Activated CD8-positive, alpha-beta T cell treated with anti-CD3 and anti-CD28 coated beads, Interleukin-2, amount 10 ng/mL, durations not matched to agents 7 days and 5 days (primary cell): ENCODE results near the gene MYO9A. TPM values are rescaled to one million over a fixed set of nuclear protein-coding genes. Genes with fewer than 3 reads are reported as not detected.

Source experiments
- ATAC-seq: fragments of 150-1000 bp; cut with Tn5 transposase; one replicate; pipeline ENCODE4 v1.10.0; 2021; ENCODE audit warnings: moderate library complexity
- CTCF ChIA-PET: fragments of 350-600 bp; sonication (Branson Sonifier 250); formaldehyde crosslinking; loops from one replicate; lab custom pipeline; 2021; ENCODE audit warnings: antibody characterized with exemption; lab: Charles Lee
- POLR2A ChIA-PET: fragments of 350-600 bp; sonication (Branson Sonifier 250); formaldehyde crosslinking; loops from one replicate; lab custom pipeline; 2021; ENCODE audit warnings: antibody characterized with exemption; lab: Charles Lee
- DNase-seq: peaks from one replicate; pipeline ENCODE4 v3.0.0-alpha.2; 2020
- H3K27ac Mint-ChIP-seq: one replicate; pipeline ENCODE4 v1.8.0; 2021; ENCODE audit warnings: mild to moderate bottlenecking, mixed read lengths
- H3K27me3 Mint-ChIP-seq: one replicate; pipeline ENCODE4 v1.8.0; 2021; ENCODE audit warnings: low read depth, mixed read lengths
- H3K36me3 Mint-ChIP-seq: one replicate; pipeline ENCODE4 v1.8.0; 2021; ENCODE audit warnings: low read depth, mixed read lengths
- H3K4me1 Mint-ChIP-seq: one replicate; pipeline ENCODE4 v1.8.0; 2021; ENCODE audit warnings: low read depth, mixed read lengths
- H3K4me3 Mint-ChIP-seq: one replicate; pipeline ENCODE4 v1.8.0; 2021; ENCODE audit warnings: mild to moderate bottlenecking, mixed read lengths
- H3K9me3 Mint-ChIP-seq: one replicate; pipeline ENCODE4 v1.8.0; 2022; ENCODE audit warnings: mixed read lengths; ENCODE audit not compliant: insufficient read depth
- total RNA-seq, 2 experiments: library from RNA; stranded (reverse); gene quantifications; one replicate each; pipeline ENCODE4 v1.2.3, GENCODE V29; 2021

The MYO9A gene
- total RNA-seq, 2 experiments from 2014 or later = 19.0 to 21.3 TPM

DNA sequence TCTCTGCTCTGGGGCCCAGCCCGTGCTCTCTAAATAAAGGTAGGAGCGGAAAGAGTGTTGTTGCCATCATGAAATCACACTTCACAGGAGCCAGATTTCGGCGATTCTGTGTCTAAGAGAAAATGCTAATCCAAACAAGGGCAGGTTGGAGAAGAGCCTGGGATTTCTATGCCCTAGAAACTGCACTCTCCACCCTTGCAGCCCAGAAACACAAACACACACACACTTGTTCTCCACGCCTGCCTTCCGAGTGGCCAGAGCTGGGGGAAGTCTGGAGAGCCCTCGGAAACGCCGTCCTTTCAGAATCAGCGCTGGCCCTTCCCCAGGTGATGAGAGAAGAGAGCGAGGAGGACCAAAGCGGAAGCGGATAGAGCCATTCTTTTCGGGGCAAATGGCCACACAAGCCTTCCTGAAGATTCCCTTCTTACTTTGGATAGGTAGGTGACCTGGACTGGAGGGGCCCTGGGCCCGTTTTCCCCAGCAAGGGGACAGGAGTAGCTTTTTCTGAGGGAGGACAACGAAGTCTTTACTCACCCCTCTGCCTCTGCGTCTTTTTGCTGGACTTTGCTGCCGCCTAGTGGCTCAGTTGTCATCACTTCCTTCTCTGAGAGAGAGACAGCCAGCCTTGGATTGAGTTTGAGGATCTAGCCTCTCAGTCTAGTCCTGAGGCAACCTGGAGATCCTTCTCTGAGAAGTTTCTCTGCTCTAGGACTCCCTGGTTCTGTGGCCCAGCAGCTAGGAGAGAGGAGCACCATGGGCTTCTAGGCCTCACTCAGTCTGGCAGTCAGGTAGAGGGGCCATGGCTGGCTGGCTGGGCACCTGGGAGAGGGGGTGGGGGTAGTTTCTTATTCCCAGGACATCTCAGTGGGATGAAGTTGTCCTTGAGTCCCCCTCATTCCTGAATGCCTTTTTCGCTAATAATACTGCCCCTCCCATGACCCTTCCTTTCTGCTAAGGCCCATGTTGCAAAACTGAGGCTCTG is 38.0 kb upstream of the MYO9A start:
- Mint-ChIP-seq H3K27ac (peak overlapping the region; percentile 35), H3K36me3 (no peaks in the 10 kb centered on the region), H3K9me3 (no peaks in the 10 kb centered on the region), H3K27me3 (peaks cover 8% of the 10 kb centered on the region), H3K4me1 (peaks cover 3% of the 10 kb centered on the region), H3K4me3 (peak overlapping the region; percentile 67)
- CTCF ChIA-PET = interaction anchor here (0.5 to 2.9 kb wide), 28 partner anchors 8 to 412 kb away, joined by 3 to 39 read pairs (median 4); partner anchors contain the start of genes MYO9A and SENP8
- POLR2A ChIA-PET = no interaction called here
- DNase-seq = peak; percentile 89
- ATAC-seq = peak; percentile 96

DNA sequence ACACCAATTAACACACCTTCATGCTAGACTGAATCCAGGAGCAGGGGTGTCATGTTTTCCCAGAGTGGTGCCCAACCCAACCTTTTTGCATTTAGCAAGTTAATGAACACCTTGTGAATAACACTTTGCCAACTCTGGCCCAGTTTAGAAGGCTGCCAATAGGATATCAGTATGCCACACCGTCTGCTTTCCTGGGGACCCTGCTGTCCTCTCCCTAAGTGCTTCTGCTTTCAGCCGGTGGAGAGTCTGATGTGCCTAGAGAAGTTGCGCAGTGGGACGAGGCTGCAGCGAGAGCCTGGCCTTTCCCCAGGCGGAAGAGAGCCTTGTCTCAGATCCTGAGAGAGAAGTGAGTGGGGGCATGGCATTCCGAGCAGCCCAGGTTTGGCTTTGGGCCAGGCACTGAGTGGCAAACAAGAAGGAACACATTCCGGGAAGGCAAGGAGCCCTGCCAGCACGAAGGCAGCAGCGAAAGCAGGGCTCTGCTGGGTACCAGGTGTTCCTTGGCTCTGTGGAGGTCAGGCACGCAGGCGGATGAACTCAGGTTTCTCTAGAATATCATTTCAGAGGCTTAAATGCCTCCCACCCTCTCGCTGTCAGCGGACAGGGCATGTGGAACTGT is 37.2 kb upstream of the MYO9A start:
- Mint-ChIP-seq H3K4me3 (no peak overlapping the region), H3K36me3 (no peaks in the 10 kb centered on the region), H3K27ac (no peak overlapping the region), H3K4me1 (peaks cover 3% of the 10 kb centered on the region), H3K9me3 (no peaks in the 10 kb centered on the region), H3K27me3 (peaks cover 8% of the 10 kb centered on the region)
- ChIA-PET POLR2A (no interaction called here), CTCF (interaction anchor here (0.7 to 2.9 kb wide), 10 partner anchors 8 to 411 kb away, joined by 3 to 39 read pairs (median 12); partner anchors contain the start of genes MYO9A and SENP8)
- DNase-seq = no peak
- no peak for ATAC-seq

DNA sequence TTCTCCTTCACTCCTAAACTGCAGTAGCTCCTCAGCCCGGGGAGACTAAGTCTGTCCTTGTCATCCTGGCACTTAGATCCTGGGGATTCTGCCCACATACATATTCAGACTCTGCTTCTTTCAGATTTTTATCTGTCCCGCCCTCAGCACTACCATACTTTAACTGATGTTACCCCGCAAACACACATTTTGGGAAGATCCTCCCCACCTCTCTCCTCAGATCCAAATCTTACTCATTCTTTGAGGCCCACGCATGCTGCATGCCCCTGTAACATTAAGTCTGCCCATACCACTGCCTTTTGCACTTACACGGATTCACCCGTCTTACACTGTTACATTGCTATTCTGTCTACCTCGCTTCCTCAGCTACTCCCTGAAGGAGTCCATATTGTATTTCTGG is 36.4 kb upstream of the MYO9A start:
- H3K4me1 Mint-ChIP-seq = peaks cover 3% of the 10 kb centered on the region
- H3K4me3 Mint-ChIP-seq = no peak overlapping the region
- H3K27me3 Mint-ChIP-seq = peaks cover 8% of the 10 kb centered on the region
- no peaks in the 10 kb centered on the region for H3K36me3 Mint-ChIP-seq
- ATAC-seq (no peak), DNase-seq (no peak)
- ChIA-PET CTCF (interaction anchor here (1.0 to 2.8 kb wide), 6 partner anchors 13 to 410 kb away, joined by 3 to 17 read pairs (median 4); no protein-coding TSS in a partner anchor), POLR2A (no interaction called here)
- H3K9me3 Mint-ChIP-seq = no peaks in the 10 kb centered on the region
- H3K27ac Mint-ChIP-seq = no peak overlapping the region

DNA sequence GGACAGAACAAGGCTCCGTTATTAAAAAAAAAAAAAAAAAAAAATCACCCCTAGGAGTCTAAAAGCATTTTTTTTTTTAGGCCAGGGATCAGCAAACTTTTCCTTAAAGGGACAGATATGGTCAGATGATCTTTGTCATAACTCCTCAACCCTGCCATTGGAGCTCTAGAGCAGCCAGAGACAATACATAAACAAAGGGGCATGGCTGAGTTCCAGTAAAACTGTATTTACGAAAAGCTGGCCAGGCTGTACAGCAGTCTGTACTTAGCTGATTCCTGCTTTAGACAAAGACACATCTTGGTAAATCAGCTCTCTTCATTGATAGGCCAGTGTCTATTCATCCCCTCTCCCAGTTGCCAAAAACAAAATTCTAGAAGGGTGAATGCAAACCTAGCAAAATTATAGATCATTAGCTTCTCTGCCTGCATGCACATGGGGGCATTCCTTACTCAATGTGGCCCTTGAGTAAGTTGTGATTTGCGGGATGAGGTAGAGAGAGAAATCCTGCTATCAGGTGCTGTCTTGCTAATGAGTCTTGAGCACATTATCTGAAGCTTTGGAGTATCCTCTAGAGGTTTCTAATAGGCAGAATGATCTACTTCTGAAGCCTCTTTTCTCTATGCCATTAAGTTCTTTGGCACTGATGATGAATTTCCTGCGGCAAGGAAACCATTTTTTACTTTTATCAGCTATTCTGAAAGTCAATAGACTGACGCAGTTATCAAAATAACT is 35.5 kb upstream of the MYO9A start:
- peaks cover 7% of the 10 kb centered on the region for H3K27me3 Mint-ChIP-seq

DNA sequence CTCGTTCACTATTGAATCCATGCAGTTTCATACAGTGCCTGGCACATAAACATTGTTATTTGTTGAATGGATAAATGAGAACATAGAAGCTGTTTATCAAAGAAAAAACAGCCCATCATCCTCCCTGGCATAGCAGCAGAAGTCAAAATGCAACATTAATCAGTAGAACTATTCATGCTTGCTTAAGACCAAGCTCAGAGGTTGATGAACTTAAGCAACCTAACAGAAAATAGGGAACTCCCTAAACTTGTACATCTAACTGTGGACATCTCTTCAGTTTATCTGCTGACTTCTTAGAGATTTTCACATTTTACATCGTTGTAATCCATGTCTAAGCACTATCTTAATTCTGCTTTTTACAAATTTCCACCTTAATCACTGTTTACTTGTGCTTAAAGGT is 29.5 kb upstream of the MYO9A start:
- Mint-ChIP-seq H3K27ac (no peak overlapping the region), H3K9me3 (no peaks in the 10 kb centered on the region), H3K36me3 (no peaks in the 10 kb centered on the region), H3K4me3 (no peak overlapping the region), H3K4me1 (no peaks in the 10 kb centered on the region), H3K27me3 (peaks cover 6% of the 10 kb centered on the region)
- ChIA-PET CTCF (interaction anchor here (2.5 kb wide), 1 partner anchor 9 kb away, joined by 11 read pairs; no protein-coding TSS in a partner anchor), POLR2A (no interaction called here)
- no peak for ATAC-seq
- DNase-seq = no peak

More for the DNA sequence above, 35.5 kb upstream of the MYO9A start:
- ATAC-seq = no peak
- H3K4me3 Mint-ChIP-seq = no peak overlapping the region
- no peaks in the 10 kb centered on the region for H3K9me3 Mint-ChIP-seq
- H3K36me3 Mint-ChIP-seq = no peaks in the 10 kb centered on the region
- ChIA-PET CTCF (interaction anchor here (0.8 to 2.8 kb wide), 7 partner anchors 14 to 410 kb away, joined by 3 to 17 read pairs (median 4); no protein-coding TSS in a partner anchor), POLR2A (no interaction called here)
- no peak overlapping the region for H3K27ac Mint-ChIP-seq
- peaks cover 3% of the 10 kb centered on the region for H3K4me1 Mint-ChIP-seq
- no peak for DNase-seq

DNA sequence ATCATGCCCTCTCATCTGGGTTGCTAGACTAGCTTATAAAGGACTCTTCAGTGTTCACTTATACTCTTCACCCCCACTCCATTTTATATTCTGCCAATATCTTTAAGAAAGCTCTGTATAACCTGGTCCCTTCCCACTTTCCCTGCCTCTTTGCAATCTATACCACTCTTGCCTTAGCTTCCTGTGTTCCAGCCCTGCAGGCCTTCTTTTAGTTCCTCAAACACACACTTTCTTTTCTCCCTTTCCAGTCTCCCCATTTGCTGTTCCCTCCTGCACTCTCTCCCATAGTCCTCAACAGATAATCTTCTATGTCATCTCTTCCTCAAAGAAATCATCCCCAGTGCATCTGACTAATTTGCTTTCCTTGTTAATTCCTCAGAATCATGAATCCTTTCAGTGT is 29.0 kb upstream of the MYO9A start:
- ATAC-seq (no peak), DNase-seq (no peak)
- H3K27ac Mint-ChIP-seq = no peak overlapping the region
- H3K4me1 Mint-ChIP-seq = no peaks in the 10 kb centered on the region
- no peaks in the 10 kb centered on the region for H3K36me3 Mint-ChIP-seq
- peaks cover 6% of the 10 kb centered on the region for H3K27me3 Mint-ChIP-seq
- ChIA-PET CTCF (interaction anchor here (2.5 kb wide), 1 partner anchor 9 kb away, joined by 11 read pairs; no protein-coding TSS in a partner anchor), POLR2A (no interaction called here)
- H3K4me3 Mint-ChIP-seq = no peak overlapping the region
- H3K9me3 Mint-ChIP-seq = no peaks in the 10 kb centered on the region

DNA sequence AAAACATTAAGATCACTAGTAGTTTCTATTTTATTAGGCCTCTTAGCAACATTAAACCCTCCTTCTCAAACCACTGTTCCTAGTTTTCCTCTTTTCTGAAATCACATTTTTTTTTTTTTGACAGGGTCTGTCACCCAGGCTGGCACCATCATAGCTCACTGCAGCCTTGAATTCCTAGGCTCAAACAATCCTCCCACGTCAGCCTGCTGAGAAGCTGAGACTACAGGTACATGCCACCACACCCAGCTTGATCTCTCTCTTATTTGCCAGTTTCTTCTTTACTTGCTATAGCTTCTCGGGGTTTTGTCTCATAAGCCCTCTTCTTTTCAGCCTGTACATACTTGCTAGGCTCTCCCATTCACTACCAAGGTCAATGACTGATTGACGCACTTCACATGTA is 28.3 kb upstream of the MYO9A start:
- CTCF ChIA-PET = interaction anchor here (2.5 kb wide), 1 partner anchor 10 kb away, joined by 11 read pairs; no protein-coding TSS in a partner anchor
- Mint-ChIP-seq H3K9me3 (no peaks in the 10 kb centered on the region), H3K27me3 (peaks cover 6% of the 10 kb centered on the region), H3K4me1 (peaks cover 5% of the 10 kb centered on the region), H3K36me3 (no peaks in the 10 kb centered on the region), H3K4me3 (no peak overlapping the region), H3K27ac (no peak overlapping the region)
- POLR2A ChIA-PET = no interaction called here
- ATAC-seq (no peak), DNase-seq (no peak)

DNA sequence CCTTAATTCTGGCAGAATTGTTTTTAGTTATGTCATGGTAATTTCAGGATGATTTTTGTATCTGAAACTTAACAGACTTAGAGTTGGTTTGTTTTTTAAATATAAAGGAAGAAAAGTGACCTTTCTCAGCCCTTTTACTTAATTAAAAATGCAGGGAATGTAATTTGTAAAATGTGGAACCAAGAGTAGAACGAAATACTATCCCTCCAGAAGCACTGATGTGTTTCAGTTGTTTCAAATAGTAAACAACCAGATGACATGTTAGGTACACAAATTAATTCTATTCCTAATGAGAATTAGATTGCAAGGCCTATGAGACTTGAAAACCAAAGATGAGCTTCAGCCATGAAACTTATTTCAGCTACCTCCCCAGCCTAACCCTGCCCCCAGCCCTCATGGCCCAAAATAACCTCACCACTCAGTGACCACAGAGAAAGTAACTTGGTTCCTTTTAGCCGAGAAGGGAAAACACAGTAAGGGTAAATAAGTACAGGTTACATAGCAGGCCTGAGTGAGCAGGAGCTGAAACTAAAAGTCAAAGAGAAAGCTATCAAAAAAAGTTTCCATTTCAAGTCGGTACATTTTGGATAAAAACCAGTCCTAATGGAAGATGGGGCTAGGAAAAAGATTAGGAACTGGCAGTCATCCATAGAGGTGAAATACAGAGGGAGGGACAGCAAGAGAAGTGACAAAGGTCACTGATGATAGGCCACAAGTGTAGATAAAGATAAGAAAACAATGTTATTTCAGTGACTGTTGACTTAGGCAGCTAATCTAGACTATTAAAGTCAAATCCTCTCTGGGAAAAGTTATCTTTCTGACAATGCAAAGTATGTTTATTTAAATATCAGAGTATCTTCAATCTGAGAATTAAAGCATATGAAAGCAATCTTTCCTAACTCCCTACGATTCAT is 23.5 kb upstream of the MYO9A start:
- H3K4me1 Mint-ChIP-seq = peaks cover 7% of the 10 kb centered on the region
- CTCF ChIA-PET = interaction anchor here (1.0 to 4.5 kb wide), 2 partner anchors 15 to 389 kb away, joined by 3 to 13 read pairs; no protein-coding TSS in a partner anchor
- ATAC-seq (peak; percentile 42), DNase-seq (peak; percentile 35)
- no peaks in the 10 kb centered on the region for H3K9me3 Mint-ChIP-seq
- H3K4me3 Mint-ChIP-seq = no peak overlapping the region
- H3K27ac Mint-ChIP-seq = peak overlapping the region; percentile 17
- H3K27me3 Mint-ChIP-seq = no peaks in the 10 kb centered on the region
- POLR2A ChIA-PET = no interaction called here
- no peaks in the 10 kb centered on the region for H3K36me3 Mint-ChIP-seq

DNA sequence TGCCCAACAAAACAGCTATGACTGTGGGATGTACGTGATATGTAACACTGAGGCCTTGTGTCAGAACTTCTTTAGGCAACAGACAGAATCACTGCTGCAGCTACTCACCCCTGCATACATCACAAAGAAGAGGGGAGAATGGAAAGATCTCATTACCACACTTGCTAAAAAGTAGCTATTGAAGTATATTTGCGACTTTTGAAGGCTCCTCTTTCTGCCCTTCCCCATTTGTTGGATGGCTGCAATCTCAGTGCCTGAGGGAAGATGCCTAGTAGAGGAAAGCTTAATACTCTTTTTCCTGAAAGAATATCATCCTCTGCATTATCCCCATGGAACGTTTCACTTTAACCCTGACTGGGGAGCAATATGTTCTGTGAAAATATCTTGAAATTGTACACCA is 22.1 kb upstream of the MYO9A start:
- H3K27ac Mint-ChIP-seq = no peak overlapping the region
- CTCF ChIA-PET = interaction anchor here (4.5 kb wide), 1 partner anchor 16 kb away, joined by 13 read pairs; no protein-coding TSS in a partner anchor
- H3K36me3 Mint-ChIP-seq = no peaks in the 10 kb centered on the region
- POLR2A ChIA-PET = interaction anchor here (0.5 kb wide), 1 partner anchor 357 kb away, joined by 3 read pairs; no protein-coding TSS in a partner anchor
- no peaks in the 10 kb centered on the region for H3K9me3 Mint-ChIP-seq
- peaks cover 7% of the 10 kb centered on the region for H3K4me1 Mint-ChIP-seq
- no peak for DNase-seq
- H3K27me3 Mint-ChIP-seq = no peaks in the 10 kb centered on the region
- no peak overlapping the region for H3K4me3 Mint-ChIP-seq
- ATAC-seq = no peak

DNA sequence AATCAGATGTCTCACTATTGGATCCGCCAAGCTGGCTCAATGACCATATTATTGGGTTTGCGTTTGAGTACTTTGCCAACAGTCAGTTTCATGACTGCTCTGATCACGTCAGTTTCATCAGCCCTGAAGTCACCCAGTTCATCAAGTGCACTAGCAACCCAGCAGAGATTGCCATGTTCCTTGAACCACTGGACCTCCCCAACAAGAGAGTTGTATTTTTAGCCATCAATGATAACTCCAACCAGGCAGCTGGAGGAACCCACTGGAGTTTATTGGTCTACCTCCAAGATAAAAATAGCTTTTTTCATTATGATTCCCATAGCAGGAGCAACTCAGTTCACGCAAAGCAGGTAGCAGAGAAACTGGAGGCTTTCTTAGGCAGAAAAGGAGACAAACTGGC is 21.7 kb upstream of the MYO9A start:
- Mint-ChIP-seq H3K4me1 (peaks cover 7% of the 10 kb centered on the region), H3K36me3 (no peaks in the 10 kb centered on the region), H3K27ac (no peak overlapping the region), H3K9me3 (no peaks in the 10 kb centered on the region), H3K4me3 (no peak overlapping the region), H3K27me3 (no peaks in the 10 kb centered on the region)
- ChIA-PET CTCF (interaction anchor here (4.5 kb wide), 1 partner anchor 16 kb away, joined by 13 read pairs; no protein-coding TSS in a partner anchor), POLR2A (interaction anchor here (0.5 kb wide), 1 partner anchor 357 kb away, joined by 3 read pairs; no protein-coding TSS in a partner anchor)
- ATAC-seq (no peak), DNase-seq (no peak)
